ENCODE results near the gene VAV1.
A peak's percentile ranks its signal among the peaks of the same experiment; 100 is the strongest.
"Not testable (repeated sequence)": the region's sequence is repeated elsewhere in the genome, so short reads cannot be mapped to it uniquely, and the experiment has no call there.

VAV1 gene

GRCh38 chr19:6779206-6779605 is 6.7 kb downstream of the VAV1 start:
- no peak for DNase-seq

GRCh38 chr19:6787393-6787792 is 14.9 kb downstream of the VAV1 start:
- DNase-seq: no peak

GRCh38 chr19:6788896-6789295 is 16.4 kb downstream of the VAV1 start:
- no peak for DNase-seq

GRCh38 chr19:6790194-6791128 is 18.0 kb downstream of the VAV1 start:
- DNase-seq: no peak

- no peak for DNase-seq
Measured at GRCh38 chr19:6791237-6791636, 18.7 kb downstream of the VAV1 start.

GRCh38 chr19:6793411-6793810 is 20.9 kb downstream of the VAV1 start:
- DNase-seq: no peak

- no peak for DNase-seq
Measured at GRCh38 chr19:6793973-6794372, 21.5 kb downstream of the VAV1 start.

GRCh38 chr19:6794686-6795431 is 22.4 kb downstream of the VAV1 start:
- no peak for DNase-seq

GRCh38 chr19:6796278-6796677 is 23.8 kb downstream of the VAV1 start:
- DNase-seq: no peak

- DNase-seq: no peak
Measured at GRCh38 chr19:6797646-6798045, 25.1 kb downstream of the VAV1 start.

GRCh38 chr19:6800160-6800790 is 27.8 kb downstream of the VAV1 start:
- DNase-seq: not testable (repeated sequence)

GRCh38 chr19:6800991-6801484 is 28.5 kb downstream of the VAV1 start:
- no peak for DNase-seq

GRCh38 chr19:6801485-6802086 is 29.1 kb downstream of the VAV1 start:
- peak in 28 of 56 donors; percentile 1 to 47 (median 16) for DNase-seq

GRCh38 chr19:6802336-6803035 is 30.0 kb downstream of the VAV1 start:
- peak in 18 of 56 donors; percentile 1 to 51 (median 5) for DNase-seq

- DNase-seq: no peak
Measured at GRCh38 chr19:6803036-6803404, 30.5 kb downstream of the VAV1 start.

- DNase-seq: no peak
Measured at GRCh38 chr19:6806488-6806887, 34.0 kb downstream of the VAV1 start.

GRCh38 chr19:6807291-6807690 is 34.8 kb downstream of the VAV1 start:
- no peak for DNase-seq

GRCh38 chr19:6808494-6808893 is 36.0 kb downstream of the VAV1 start:
- DNase-seq: no peak

- DNase-seq: no peak
Measured at GRCh38 chr19:6809262-6809661, 36.8 kb downstream of the VAV1 start.

GRCh38 chr19:6811378-6811777 is 38.9 kb downstream of the VAV1 start:
- DNase-seq: no peak

- DNase-seq: peak in 3 of 56 donors; percentile 0 to 3 (median 1)
Measured at GRCh38 chr19:6811906-6812305, 39.4 kb downstream of the VAV1 start.

Measured in amygdala (tissue), 56 donors.